Cerebellar nuclear complex (tissue), 1 donor: ENCODE measurements around the gene PTH2R.
"Not testable (repeated sequence)": the region's sequence is repeated elsewhere in the genome, so short reads cannot be mapped to it uniquely, and the experiment has no call there.

Experiments
- DNase-seq, 2 experiments: peaks; one replicate each; lab custom pipeline; 2025; lab: John Stamatoyannopoulos, UW

Gene PTH2R

GRCh38 chr2:208406474-208407451, at the start of gene PTH2R:
PTH2R (plus strand) TSS chr2:208406792; CDS start chr2:208407044, 252 bp downstream.
- no peak for DNase-seq

GRCh38 chr2:208356846-208357574, 49.6 kb upstream of the PTH2R start:
- DNase-seq = no peak

GRCh38 chr2:208358758-208359631, 47.6 kb upstream of the PTH2R start:
- no peak for DNase-seq

GRCh38 chr2:208359632-208359986, 47.0 kb upstream of the PTH2R start:
- DNase-seq = no peak

- no peak for DNase-seq
Observed at GRCh38 chr2:208360259-208361076, 46.1 kb upstream of the PTH2R start.

GRCh38 chr2:208361077-208361441, 45.5 kb upstream of the PTH2R start:
- no peak for DNase-seq

- no peak for DNase-seq
Observed at GRCh38 chr2:208363485-208363884, 43.1 kb upstream of the PTH2R start.

- no peak for DNase-seq
Observed at GRCh38 chr2:208366215-208367127, 40.1 kb upstream of the PTH2R start.

GRCh38 chr2:208369091-208369490, 37.5 kb upstream of the PTH2R start:
- DNase-seq = no peak

GRCh38 chr2:208370881-208371633, 35.5 kb upstream of the PTH2R start:
- no peak for DNase-seq

GRCh38 chr2:208371634-208371935, 35.0 kb upstream of the PTH2R start:
- DNase-seq = no peak

GRCh38 chr2:208373460-208374089, 33.0 kb upstream of the PTH2R start:
- DNase-seq = no peak

GRCh38 chr2:208375491-208376068, 31.0 kb upstream of the PTH2R start:
- DNase-seq = no peak

- not testable (repeated sequence) for DNase-seq
Observed at GRCh38 chr2:208377344-208377860, 29.2 kb upstream of the PTH2R start.

- no peak for DNase-seq
Observed at GRCh38 chr2:208379192-208379591, 27.4 kb upstream of the PTH2R start.

- DNase-seq = no peak
Observed at GRCh38 chr2:208384637-208385036, 22.0 kb upstream of the PTH2R start.

- no peak for DNase-seq
Observed at GRCh38 chr2:208386541-208386940, 20.1 kb upstream of the PTH2R start.

- DNase-seq = no peak
Observed at GRCh38 chr2:208389940-208390339, 16.7 kb upstream of the PTH2R start.
